GM18520 (cell line): ENCODE results near the gene PLCB1.
A peak's percentile ranks its signal among the peaks of the same experiment; 100 is the strongest.
"Not testable (repeated sequence)": the region's sequence is repeated elsewhere in the genome, so short reads cannot be mapped to it uniquely, and the experiment has no call there.

Source experiments
- ATAC-seq: cut with Tn5 transposase; IDR thresholded peaks from one replicate; pipeline ENCODE4 v1.9.1; 2021; ENCODE audit not compliant: unreplicated experiment

Gene PLCB1

DNA sequence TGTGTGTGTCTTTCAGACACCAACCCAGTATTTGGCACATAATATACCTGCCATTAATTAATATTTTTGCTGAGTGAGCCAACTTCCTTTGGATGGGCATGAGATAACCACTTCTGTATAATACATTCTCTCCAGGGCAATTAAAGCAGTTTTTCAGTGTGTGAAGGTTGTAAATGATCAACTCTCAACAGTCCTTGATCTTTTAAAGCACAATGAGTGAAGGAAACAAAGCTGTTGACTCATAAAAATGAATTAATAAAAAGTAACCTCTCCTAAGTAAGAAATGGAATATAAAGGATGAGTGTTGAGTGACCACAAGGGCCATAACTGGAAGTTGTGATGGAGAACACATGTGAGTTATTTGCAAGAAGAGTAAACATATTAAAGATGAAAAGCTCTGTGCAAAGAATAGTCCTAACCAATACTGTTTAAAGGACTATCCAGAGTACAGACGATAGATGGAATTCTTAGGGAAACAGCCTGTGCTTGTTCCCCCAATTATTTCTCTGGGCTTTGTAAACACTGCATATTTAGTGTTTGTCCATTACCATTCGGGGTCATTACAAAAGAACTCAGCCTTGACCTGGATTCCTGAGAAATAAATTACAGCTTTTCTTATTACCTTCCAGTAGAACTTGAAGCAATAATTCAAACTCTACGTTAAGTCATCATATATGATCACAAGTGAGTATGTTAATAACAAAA lies 446.2 kb downstream of the PLCB1 start:
- ATAC-seq: no peak

DNA sequence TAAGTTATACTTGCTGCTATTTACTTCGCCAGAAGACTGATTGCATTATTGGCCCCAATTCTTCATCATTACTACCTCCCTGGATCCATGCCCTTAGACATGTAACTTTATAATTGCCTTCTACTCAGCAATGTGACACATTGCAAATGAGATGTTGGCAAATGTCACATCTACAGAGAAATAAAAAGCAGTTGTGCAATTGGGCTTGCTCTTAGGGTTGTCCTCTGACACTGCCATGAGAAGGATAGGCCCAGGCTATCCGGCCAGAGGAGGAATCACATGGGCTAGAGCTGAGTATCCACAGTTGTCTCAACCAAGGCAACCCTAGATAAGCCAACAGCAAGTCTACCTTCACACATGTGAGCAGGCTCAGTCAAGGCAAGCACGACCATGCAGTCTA lies 447.0 kb downstream of the PLCB1 start:
- ATAC-seq: no peak

DNA sequence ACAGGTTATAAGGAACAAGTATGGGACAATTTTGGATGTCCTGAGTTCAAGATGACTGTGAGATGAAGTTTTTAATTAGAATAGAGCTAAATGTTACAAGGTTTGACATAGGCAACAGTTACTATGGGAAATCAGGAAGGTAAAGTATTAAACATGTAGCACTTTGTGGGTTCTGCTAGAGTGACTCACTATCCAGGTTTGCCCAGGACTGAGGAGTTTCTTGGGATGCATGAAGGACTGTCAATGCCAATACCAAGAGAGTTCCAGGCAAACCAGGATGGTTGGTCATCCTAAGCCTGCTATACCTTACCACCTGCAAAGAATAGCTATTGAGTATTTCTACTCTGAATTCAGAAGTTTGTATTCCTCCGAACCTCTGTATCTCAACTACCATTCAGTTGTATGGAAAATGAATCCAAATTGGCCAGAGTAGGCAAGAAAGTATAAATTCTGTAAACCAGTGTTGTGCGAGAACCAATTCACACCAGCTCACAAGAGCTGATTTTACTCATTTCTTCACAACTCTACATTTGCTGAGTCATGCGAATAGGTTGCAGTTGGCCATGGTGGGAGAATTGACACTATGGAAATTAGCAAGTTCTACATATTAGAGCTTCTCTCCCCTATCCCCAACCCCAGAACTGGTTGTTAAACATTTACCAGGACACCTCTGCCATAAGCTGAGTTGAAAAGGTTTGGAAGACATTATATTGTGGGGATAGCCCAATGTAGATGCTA lies 449.5 kb downstream of the PLCB1 start:
- ATAC-seq: no peak

DNA sequence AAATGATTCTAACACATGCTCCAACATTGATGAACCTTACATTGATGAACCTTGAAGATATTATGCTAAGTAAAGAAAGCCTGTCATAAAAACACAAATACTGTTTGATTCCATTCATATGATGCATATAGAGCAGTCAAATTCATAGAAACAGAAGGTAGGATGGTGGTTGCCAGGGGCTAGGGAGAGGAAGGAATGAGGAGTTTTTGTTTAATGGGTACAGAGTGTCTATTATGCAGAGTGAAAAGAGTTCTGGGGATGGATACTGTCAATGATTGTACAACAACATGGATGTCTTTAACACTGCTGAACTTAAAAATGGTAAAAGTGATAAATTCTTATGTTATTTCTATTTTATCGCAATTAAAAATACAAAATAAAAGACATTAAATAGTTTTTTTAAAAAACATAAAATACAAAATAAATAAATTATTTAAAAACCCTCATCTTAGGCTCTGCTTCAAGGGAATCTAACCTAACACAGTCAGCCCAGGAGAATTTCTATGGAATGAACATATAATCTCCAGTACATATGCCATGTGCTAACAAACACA lies 451.0 kb downstream of the PLCB1 start:
- no peak for ATAC-seq

DNA sequence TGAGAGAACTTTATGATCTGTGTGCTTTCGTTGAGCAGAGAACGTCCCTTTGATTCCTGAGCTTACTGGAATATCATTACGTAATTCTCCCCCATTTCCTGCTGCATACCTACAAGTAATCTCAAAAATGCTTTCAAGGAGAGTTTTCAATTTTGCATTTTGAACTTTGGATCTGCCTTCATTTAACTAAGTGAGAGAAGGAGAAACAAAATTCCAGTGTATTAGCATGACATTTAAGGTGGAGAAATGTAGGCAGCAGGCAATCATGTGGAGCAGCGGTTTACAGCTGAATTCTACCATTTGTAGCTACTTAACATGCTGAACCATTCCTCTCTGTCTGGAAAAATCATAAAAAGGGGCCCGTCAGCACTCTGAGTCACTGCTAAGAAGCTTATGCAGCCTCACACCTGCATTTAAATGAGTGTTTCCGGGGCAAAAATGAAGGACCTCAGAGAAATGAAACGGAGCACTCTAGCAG lies 451.5 kb downstream of the PLCB1 start:
- no peak for ATAC-seq

DNA sequence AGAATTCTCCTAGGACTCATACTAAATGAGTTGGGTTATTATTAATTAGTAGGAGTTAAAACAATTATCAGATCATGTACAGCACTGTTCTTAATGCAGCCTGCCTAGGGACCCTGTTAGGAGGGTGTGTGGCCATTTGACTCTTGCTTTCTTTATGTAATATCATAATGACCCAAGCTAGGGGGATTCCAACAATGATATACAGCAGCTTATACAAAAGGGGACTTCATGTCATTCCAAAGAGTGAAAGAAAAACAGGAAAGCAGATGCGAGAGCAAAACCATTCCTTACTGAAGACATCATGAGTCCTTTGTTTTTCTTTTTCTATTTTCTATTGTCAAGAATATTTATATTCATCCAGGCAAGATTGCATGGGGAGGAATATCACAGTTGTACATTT lies 455.2 kb downstream of the PLCB1 start:
- ATAC-seq: no peak

DNA sequence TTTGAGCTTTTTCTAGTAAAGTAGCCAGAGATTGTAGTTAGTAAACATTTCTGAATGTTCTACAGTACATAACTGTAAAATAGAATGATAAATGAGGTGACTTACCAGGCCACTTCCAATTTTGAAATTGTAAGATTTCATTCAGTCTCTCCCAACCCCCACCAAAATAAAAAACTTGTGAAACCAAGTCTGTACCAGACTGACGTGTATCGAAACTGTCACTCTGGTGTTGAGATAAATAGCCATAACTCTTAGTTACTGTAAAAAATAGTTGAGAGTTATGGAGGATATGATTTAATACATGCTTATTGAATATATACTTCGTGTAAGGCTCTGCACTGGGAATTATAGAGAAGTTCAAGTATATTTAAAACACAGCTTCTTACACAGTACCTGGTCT lies 455.7 kb downstream of the PLCB1 start:
- peak; percentile 78 for ATAC-seq

DNA sequence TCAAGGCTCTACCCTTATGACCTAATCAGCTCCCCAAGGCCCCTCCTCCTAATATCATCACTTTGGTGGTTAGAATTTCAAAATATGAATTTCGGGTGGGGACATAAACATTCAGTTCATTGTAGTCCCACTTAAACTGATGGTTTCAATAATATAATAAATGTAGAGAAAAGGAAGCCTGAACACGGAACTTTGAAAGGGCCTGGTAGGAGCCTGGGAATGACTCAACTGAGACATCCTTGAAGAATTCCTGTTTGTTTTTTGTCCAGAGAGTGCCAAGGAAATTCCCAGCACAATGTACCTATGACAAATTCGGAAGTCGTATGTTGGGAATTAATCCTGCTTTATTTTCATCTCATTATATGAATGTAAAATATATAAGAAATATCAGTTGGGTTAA lies 457.9 kb downstream of the PLCB1 start:
- no peak for ATAC-seq

DNA sequence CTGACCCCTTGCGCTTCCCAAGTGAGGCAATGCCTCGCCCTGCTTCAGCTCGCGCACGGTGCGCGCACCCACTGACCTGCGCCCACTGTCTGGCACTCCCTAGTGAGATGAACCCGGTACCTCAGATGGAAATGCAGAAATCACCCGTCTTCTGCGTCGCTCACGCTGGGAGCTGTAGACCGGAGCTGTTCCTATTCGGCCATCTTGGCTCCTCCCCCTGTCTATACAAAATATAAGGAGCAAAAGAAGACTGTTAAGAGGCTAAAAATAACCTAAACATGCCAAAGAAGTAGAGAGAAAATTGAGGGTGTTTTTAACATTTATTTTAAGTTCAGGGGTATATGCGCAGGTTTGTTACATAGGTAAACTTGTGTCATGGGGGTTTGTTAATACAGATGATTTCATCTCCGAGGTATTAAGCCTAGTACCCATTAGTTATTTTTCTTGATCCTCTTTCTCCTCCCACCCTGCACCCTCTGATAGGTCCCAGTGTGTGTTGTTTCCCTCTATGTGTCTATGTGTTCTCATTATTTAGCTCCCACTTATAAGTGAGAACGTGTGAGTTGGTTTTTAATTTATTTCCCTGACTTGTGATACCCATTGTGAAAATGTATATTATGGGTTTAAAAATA lies 469.0 kb downstream of the PLCB1 start:
- not testable (repeated sequence) for ATAC-seq

DNA sequence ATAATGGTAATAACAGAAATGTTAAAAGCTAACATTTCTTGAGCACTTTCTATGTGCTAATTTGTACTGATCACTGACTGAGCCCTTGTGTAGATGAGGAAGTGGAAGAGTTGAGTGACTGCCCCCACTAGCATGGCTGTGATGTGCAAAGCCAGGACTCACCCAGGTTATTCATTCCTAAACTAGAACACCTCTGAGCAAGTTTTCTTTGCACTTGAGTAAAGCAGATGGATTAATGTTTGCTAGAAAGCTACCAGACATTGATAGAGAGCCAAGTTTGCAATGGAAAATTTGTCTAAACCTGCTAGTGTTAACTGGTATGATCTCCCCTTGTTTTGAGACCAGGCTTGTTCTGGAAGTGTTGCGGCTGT lies 469.5 kb downstream of the PLCB1 start:
- ATAC-seq: peak; percentile 70

DNA sequence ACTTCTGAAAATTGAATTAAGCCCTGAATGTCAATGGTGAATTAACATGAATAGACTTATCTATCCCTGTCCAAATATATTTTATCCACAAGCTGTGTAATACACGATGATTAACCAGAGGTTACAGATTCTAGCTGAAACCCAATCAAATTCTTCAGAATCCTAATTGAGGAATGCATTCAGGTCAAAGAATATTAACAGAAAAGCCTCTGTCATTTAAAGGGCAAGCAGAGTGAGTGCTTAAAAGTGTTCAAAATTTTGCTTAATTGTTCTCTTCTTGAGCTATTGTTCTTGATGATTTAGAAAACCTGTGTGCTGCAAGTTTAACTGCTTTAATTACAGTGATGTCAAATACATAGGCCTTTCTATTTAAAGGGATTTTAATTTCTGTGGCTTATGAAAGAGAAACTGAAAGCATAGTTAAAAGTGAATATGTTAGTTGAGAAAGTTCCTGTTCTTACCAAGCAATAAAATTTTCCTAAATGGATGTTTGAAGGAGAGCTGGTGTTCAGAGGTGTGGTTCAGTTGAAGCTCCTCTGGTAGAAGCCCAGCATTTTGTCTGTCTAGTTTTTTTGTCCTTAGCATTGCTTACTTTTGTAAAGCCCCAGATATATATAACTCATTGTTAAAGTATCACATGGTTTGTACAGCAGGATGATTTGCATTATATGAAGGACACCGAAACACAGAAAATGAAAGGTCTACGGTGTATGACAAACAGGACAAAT lies 470.5 kb downstream of the PLCB1 start:
- ATAC-seq: peak; percentile 82

DNA sequence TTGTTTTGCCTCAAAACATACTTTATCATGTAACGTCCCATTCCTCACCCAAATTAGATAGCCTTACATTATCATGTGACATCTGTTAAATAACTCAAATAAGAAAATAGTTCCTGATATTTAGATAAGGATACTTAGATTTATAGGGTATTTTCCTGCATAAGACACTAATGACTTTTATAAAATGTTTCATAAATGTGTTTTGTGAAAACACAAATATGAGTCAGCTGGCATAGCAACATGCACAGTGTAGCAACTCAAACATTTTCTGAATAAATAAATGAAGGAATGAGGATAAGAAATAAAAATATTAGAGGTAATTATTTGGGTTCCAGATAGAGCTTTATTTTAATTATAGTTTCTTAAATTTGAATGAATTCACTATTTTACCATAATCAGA lies 476.4 kb downstream of the PLCB1 start:
- ATAC-seq: no peak

DNA sequence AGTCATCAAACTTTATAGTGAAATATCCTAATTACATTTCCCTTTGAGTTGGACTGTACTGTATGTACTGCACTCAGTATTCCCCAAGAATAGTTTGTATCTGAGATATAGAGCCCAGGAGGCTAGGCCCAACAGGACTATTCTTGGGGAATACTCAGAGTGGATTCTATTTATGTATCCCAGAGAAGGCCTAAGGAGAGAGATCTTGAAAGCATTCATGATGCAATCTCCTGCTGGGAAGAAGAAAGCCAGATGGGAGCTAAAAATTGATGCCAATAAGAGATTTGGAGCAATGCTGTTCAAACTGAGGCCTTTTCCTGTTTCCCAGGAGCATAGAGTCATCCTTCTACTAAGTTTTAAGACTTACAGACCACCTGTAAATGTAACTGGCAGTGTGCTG lies 484.7 kb downstream of the PLCB1 start:
- ATAC-seq: no peak

DNA sequence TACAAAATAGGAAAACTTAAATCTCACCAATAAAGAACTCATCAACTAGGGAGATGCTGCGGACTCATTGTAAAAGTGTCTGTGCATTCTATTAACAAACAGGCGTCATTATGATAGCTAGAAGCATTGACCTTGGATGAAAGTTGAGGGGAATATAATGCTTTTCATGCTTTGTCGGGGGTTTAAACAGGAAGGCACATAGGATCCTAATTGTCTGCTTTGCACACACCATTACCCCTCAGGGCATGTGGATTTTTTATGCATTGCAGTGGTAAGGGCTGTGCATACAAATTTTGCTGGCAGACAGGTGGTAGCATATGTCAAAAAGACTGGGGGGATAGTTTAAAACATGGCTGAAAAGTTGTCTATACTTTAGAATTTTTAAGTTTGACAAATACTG lies 488.9 kb downstream of the PLCB1 start:
- ATAC-seq: no peak

DNA sequence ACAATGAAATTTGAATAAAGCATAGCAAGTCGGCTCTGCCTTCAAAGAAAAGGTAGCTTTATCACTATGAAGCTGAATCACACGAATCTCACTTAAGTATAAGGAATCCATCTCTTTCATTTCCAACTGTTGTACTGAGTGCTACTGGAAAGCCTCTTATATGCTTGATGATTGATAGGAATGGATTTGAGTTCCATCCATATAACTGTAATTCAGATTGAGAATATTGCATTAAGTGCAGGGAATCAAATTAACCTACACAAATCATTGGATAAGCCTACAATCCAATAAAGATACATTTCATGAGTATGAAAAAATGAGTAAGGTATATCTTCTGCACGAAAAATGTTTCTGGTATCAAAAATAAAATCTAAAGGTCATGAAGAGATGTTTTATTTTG lies 492.0 kb downstream of the PLCB1 start:
- no peak for ATAC-seq

DNA sequence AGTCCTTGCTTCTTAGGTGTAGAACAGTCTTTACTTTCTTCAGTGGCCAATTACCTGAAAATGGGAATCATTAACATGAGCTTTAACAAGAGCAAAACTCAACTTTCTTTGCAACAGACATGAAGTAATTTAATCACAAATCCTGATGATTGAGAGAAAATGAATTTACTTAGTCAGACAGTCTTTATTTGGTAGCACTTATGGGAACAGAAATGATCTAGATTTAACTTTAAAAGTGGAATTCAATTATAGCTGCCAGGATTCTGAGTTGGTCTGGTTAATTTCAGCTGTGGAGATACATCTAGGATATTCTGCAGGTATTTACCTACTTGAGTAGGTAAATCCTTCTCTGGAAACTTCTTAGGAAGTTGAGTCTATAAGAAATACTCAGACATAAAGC lies 492.6 kb downstream of the PLCB1 start:
- ATAC-seq: no peak

DNA sequence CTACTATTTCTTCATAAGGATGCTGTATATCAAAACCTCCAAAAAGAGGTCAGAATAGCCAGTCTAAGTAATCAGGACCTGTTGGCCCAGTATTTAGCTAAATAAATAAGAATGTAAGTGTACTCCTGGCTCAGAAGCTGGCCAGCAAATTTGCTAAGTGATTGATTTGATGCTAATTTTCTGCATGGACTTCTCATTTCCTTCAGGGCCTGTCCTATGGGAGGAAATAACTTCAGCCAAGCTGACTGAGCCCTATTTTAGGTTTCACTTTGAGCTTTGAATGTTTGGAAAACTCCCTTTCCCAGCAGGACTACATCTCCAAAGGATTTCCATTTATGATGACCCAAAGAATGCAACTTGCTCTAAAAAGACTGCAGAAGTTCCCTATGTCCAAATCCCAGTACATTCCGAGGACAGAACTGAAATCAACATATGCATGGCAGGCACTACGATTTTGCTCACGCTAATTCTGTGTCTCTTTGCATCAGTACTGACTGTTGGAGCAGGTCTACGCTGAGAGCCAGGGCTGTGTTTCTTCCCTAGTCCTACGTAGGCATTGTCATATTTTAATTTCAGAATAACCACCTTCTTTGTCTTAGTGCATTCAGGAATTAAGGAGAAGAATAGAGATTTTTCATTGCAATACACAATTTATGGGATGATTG lies 495.4 kb downstream of the PLCB1 start:
- ATAC-seq: no peak

DNA sequence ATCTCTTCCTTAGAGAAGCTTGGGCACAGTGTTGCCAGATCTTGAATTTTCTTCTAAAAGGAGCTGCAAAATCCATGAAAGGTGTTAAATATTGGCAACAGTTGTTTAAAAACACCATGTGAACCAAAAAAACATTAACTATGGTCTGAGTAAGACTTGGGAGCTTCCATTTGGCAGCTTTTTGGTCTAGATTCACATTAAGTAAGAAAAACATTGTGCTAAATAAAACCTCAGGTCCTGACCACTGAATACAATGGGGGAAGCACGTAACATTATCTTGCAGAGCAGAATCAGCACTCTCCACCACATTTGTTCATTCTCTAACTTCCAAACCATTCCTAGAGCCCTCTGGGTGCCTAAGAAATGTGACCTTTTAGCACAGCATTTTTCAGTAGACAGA lies 499.2 kb downstream of the PLCB1 start:
- ATAC-seq: no peak

DNA sequence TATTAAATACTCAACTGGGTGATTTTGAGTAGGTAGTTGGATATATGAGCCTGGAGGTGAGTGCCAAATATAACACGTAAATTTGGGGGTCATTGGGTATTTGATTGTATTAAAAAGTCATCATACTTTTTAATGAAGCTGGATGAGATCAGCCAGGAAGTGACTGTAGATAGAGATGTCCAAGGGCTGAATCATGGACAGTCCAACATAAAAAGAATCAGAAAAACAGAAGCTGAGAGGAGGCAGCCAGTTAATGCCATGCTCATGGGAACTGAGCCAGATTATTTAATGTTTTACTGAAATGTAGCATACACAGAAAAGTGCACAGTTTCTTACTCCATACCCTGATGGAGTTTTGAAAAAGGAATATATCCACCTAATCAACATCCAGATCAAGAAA lies 501.3 kb downstream of the PLCB1 start:
- no peak for ATAC-seq

DNA sequence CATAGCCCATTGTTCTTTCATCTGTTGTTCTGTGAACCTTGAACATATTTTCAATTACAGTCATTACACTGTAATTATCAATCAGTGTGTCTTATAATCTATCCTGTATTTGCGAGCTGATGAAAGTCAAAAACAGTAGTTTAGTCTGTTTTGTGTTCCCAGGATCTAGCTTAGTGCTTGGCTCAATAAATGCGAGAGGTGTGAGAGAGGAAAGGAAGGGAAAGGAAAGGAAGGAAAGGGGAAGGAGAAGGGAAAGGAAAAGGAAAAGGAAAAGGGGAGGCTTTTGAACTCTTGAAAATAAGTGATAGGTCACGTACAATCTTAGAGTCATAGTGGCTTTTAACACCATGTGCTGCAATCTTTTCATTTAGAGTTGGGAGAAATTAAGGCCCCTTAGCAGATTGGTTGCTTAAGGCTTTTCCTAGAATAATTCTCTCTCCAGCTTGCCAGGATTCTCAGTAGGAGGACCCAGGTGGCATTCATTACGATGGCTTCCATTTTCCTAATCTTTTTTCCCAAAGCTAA lies 503.0 kb downstream of the PLCB1 start:
- no peak for ATAC-seq
